K562 (cell line): ENCODE results near the gene METTL15. TPM values are rescaled to one million over a fixed set of nuclear protein-coding genes. Genes with fewer than 3 reads are reported as not detected.

ENCODE experiments used
- CBX1 ChIP-seq: sonication (generic); IDR thresholded peaks from 2 replicates; pipeline ENCODE4 v1.6.1; 2016; ENCODE audit warnings: antibody characterized with exemption, low read depth, mild to moderate bottlenecking
- CHCHD3 ChIP-seq: fragments of 250-450 bp; sonication (Bioruptor Pico); IDR thresholded peaks from 2 replicates; pipeline ENCODE4 v2.1.2; 2022; ENCODE audit warnings: mild to moderate bottlenecking
- E2F3 ChIP-seq: fragments of 250-450 bp; sonication (Bioruptor Pico); IDR thresholded peaks from 2 replicates; pipeline ENCODE4 v1.4.0; 2020; ENCODE audit warnings: mild to moderate bottlenecking
- EHMT2 ChIP-seq: fragments of 450-650 bp; IDR thresholded peaks from 2 replicates; pipeline ENCODE4 v1.6.1; 2018; ENCODE audit warnings: antibody characterized with exemption
- FOXA1 ChIP-seq: fragments of 450-650 bp; IDR thresholded peaks from 2 replicates; pipeline ENCODE4 v1.6.1; 2016; ENCODE audit warnings: mild to moderate bottlenecking, borderline replicate concordance
- FOXK1 ChIP-seq: sonication (generic); formaldehyde crosslinking; IDR thresholded peaks from 2 replicates; pipeline ENCODE4 v1.8.0; 2022; ENCODE audit warnings: missing genetic modification reagents, mild to moderate bottlenecking, borderline replicate concordance
- FOXP1 ChIP-seq: sonication (generic); formaldehyde crosslinking; IDR thresholded peaks from 2 replicates; pipeline ENCODE4 v1.8.0; 2022; ENCODE audit warnings: mild to moderate bottlenecking, missing genetic modification reagents
- GTF2F1 ChIP-seq: IDR thresholded peaks from 2 replicates; pipeline ENCODE4 v1.6.1; 2011; ENCODE audit warnings: low read depth, low read length, improper control_type of control experiment
- KAT2B ChIP-seq: IDR thresholded peaks from one replicate; pipeline ENCODE4 v1.6.1; 2012; ENCODE audit warnings: low read depth, mild to moderate bottlenecking, control low read depth, inconsistent platforms, low read length, moderate library complexity
- RAD21 ChIP-seq, 2 experiments: fragments of 250-450 bp in 1 of 2; fragments of 450-650 bp in 1 of 2; sonication (Bioruptor Pico) in 1 of 2; formaldehyde crosslinking in 1 of 2; IDR thresholded peaks in 1 of 2; conservative IDR thresholded peaks in 1 of 2; 2 replicates each; pipeline versions ENCODE4 v1.4.0 to v1.8.0; 2020 to 2022; ENCODE audit warnings: mild to moderate bottlenecking in 2 of 2, moderate library complexity in 1 of 2
- RFX1 ChIP-seq: fragments of 450-650 bp; IDR thresholded peaks from 2 replicates; pipeline ENCODE4 v1.6.1; 2016; ENCODE audit warnings: mild to moderate bottlenecking, moderate library complexity
- SRSF1 ChIP-seq: fragments of 200-400 bp; formaldehyde crosslinking; IDR thresholded peaks from 2 replicates; pipeline ENCODE4 v1.6.1; 2017; ENCODE audit warnings: mild to moderate bottlenecking, low read depth, low read length, moderate library complexity
- ZNF584 ChIP-seq: fragments of 200-800 bp; sonication (Bioruptor generic); IDR thresholded peaks from 2 replicates; pipeline ENCODE4 v1.6.1; 2016; ENCODE audit warnings: low read depth, mild to moderate bottlenecking, missing genetic modification characterization, missing compliant biosample characterization
- polyA plus RNA-seq, 8 experiments: library from polyadenylated mRNA; depleted of rRNA in 4 of 8; stranded (reverse) in 5 of 8; unstranded in 3 of 8; fragments of >200 nt; fragmentation: Nextera tagmentation in 2 of 8; fragmentation: Illumina TruSeq in 1 of 8; extraction: Ambion mirVana in 2 of 8; extraction: Trizol in 1 of 8; gene quantifications; 2 replicates each; pipeline versions ENCODE4 v1.2.1 to v1.2.3, GENCODE V29; 2011 to 2014; ENCODE audit warnings: inconsistent platforms in 1 of 8, missing spikeins in 1 of 8
- total RNA-seq, 7 experiments: library from RNA; depleted of rRNA in 6 of 7; stranded (reverse); fragments of >200 nt in 6 of 7; fragmentation: Illumina TruSeq in 2 of 7; extraction: Trizol in 2 of 7; gene quantifications; 2 replicates each; pipeline versions ENCODE4 v1.2.1 to v1.2.3, GENCODE V29; 2011 to 2021; ENCODE audit warnings: low replicate concordance in 1 of 7
- TF ChIP-seq, protein P1 (sequence below), 2 experiments: fragments of 450-650 bp; IDR thresholded peaks; 2 replicates each; pipeline ENCODE4 v1.6.1; 2018; ENCODE audit warnings: mild to moderate bottlenecking in 2 of 2, low read depth in 1 of 2; ENCODE audit not compliant: partially characterized antibody in 2 of 2
- TF ChIP-seq, protein P2 (sequence below): sonication (generic); formaldehyde crosslinking; IDR thresholded peaks from 2 replicates; pipeline ENCODE4 v1.5.0; 2020; ENCODE audit warnings: missing genetic modification reagents
- TF ChIP-seq, protein P3 (sequence below): sonication (generic); formaldehyde crosslinking; IDR thresholded peaks from 2 replicates; pipeline ENCODE4 v1.8.0; 2022; ENCODE audit warnings: missing genetic modification reagents, mild to moderate bottlenecking, borderline replicate concordance
- TF ChIP-seq, protein P4 (sequence below): fragments of 250-450 bp; sonication (Bioruptor Pico); IDR thresholded peaks from 2 replicates; pipeline ENCODE4 v1.5.1; 2021; ENCODE audit warnings: mild to moderate bottlenecking

Gene METTL15
- total and polyA plus RNA-seq, 9 of the 15 experiments (the other 6 are each of a cell fraction or from before 2014, with no cell fraction given) = 10.7 to 21.7 (median 15.9) TPM

DNA sequence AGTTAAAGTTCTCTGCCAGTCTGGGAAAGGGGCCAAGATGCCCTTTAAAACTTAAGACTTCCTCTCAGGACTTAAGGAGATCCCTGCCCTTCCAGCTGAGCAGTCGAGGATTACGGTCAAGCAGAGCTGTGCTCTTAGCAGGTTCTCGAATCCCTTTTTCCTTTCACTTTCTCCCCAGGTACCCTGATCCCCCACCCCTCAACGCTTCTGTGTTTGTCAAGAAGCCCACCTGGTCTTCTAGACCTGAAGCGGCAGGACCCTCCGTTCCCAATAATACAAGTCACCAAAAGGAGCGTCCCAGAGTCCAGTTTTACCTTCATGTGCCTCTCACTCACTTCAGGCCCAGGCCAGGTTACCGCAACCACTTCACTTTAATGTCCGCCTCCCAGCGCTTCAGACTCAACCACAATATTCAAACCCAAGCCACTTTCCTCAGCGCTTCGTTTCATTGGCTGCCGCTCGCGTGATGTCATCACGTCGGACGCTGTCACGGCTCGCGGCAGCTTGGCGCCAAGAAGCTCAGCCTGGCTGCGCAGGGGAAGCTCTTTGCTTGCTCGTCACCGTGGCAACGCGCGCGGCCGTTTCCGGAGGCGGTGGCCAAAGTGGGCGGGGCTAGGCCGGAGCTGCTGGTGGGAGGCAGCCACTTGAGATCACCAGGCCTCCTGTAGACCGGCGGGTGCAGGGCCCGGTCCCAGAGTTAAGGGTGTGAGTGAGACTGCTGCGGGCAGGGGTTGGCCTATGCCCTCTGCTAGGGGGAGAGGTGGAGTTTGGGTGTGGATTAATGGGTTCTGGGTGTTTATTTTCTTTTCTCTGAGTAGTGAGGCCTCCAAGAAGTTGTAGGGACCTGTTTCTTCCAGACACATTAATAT is at the start of gene METTL15, which contains the start of gene KIF18A (continued):
- TF ChIP-seq, protein P1, sequence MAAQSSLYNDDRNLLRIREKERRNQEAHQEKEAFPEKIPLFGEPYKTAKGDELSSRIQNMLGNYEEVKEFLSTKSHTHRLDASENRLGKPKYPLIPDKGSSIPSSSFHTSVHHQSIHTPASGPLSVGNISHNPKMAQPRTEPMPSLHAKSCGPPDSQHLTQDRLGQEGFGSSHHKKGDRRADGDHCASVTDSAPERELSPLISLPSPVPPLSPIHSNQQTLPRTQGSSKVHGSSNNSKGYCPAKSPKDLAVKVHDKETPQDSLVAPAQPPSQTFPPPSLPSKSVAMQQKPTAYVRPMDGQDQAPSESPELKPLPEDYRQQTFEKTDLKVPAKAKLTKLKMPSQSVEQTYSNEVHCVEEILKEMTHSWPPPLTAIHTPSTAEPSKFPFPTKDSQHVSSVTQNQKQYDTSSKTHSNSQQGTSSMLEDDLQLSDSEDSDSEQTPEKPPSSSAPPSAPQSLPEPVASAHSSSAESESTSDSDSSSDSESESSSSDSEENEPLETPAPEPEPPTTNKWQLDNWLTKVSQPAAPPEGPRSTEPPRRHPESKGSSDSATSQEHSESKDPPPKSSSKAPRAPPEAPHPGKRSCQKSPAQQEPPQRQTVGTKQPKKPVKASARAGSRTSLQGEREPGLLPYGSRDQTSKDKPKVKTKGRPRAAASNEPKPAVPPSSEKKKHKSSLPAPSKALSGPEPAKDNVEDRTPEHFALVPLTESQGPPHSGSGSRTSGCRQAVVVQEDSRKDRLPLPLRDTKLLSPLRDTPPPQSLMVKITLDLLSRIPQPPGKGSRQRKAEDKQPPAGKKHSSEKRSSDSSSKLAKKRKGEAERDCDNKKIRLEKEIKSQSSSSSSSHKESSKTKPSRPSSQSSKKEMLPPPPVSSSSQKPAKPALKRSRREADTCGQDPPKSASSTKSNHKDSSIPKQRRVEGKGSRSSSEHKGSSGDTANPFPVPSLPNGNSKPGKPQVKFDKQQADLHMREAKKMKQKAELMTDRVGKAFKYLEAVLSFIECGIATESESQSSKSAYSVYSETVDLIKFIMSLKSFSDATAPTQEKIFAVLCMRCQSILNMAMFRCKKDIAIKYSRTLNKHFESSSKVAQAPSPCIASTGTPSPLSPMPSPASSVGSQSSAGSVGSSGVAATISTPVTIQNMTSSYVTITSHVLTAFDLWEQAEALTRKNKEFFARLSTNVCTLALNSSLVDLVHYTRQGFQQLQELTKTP (IDR thresholded peaks at IDR 0.05; ENCODE audit: low read depth in 1 of 2, partially characterized antibody in 2 of 2) = no peak
- TF ChIP-seq ZNF584 (no peak), GTF2F1 (no peak), CHCHD3 (CRISPR knock-in tag) (no peak), RAD21 (CRISPR knock-in tag; conservative IDR thresholded peaks at IDR 0.05 in 1 of 2, IDR thresholded peaks at IDR 0.05 in 1 of 2) (no peak), CBX1 (peak; percentile 65; the same call in 1 of the 2 replicates), RFX1 (peak; percentile 97), EHMT2 (no peak), E2F3 (CRISPR knock-in tag) (peak; percentile 89), FOXA1 (no peak), FOXK1 (no peak), SRSF1 (no peak), FOXP1 (CRISPR knock-in tag) (peak; percentile 32; the same call in 1 of the 2 replicates), KAT2B (no peak)
- TF ChIP-seq, protein P2, sequence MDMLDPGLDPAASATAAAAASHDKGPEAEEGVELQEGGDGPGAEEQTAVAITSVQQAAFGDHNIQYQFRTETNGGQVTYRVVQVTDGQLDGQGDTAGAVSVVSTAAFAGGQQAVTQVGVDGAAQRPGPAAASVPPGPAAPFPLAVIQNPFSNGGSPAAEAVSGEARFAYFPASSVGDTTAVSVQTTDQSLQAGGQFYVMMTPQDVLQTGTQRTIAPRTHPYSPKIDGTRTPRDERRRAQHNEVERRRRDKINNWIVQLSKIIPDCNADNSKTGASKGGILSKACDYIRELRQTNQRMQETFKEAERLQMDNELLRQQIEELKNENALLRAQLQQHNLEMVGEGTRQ (CRISPR knock-in tag) = no peak
- TF ChIP-seq, protein P3, sequence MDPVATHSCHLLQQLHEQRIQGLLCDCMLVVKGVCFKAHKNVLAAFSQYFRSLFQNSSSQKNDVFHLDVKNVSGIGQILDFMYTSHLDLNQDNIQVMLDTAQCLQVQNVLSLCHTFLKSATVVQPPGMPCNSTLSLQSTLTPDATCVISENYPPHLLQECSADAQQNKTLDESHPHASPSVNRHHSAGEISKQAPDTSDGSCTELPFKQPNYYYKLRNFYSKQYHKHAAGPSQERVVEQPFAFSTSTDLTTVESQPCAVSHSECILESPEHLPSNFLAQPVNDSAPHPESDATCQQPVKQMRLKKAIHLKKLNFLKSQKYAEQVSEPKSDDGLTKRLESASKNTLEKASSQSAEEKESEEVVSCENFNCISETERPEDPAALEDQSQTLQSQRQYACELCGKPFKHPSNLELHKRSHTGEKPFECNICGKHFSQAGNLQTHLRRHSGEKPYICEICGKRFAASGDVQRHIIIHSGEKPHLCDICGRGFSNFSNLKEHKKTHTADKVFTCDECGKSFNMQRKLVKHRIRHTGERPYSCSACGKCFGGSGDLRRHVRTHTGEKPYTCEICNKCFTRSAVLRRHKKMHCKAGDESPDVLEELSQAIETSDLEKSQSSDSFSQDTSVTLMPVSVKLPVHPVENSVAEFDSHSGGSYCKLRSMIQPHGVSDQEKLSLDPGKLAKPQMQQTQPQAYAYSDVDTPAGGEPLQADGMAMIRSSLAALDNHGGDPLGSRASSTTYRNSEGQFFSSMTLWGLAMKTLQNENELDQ (CRISPR knock-in tag) = no peak
- TF ChIP-seq, protein P4, sequence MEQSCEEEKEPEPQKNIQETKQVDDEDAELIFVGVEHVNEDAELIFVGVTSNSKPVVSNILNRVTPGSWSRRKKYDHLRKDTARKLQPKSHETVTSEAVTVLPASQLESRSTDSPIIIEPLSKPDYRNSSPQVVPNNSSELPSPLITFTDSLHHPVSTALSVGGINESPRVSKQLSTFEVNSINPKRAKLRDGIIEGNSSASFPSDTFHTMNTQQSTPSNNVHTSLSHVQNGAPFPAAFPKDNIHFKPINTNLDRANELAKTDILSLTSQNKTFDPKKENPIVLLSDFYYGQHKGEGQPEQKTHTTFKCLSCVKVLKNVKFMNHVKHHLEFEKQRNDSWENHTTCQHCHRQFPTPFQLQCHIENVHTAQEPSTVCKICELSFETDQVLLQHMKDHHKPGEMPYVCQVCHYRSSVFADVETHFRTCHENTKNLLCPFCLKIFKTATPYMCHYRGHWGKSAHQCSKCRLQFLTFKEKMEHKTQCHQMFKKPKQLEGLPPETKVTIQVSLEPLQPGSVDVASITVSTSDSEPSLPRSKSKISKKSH (CRISPR knock-in tag) = no peak
